Activated CD4-positive, alpha-beta T cell treated with anti-CD3 and anti-CD28 coated beads for 36 hours (primary cell): ENCODE data around the gene MACF1. TPM values are rescaled to one million over a fixed set of nuclear protein-coding genes. Genes with fewer than 3 reads are reported as not detected.

Source experiments
- ATAC-seq: fragments of 200-7000 bp; cut with Tn5 transposase; one replicate; pipeline ENCODE4 v1.10.0; 2021; ENCODE audit warnings: mild to moderate bottlenecking, moderate library complexity
- CTCF ChIA-PET: fragments of 350-600 bp; sonication (Branson Sonifier 250); formaldehyde crosslinking; loops from one replicate; lab custom pipeline; 2021; ENCODE audit warnings: antibody characterized with exemption; lab: Charles Lee
- POLR2A ChIA-PET: fragments of 350-600 bp; sonication (Branson Sonifier 250); formaldehyde crosslinking; loops from one replicate; lab custom pipeline; 2021; ENCODE audit warnings: antibody characterized with exemption, inconsistent platforms; lab: Charles Lee
- DNase-seq: peaks from one replicate; pipeline ENCODE4 v3.0.0-alpha.2; 2020
- H3K27ac Mint-ChIP-seq: one replicate; pipeline ENCODE4 v1.8.0; 2021; ENCODE audit warnings: mixed read lengths
- H3K27me3 Mint-ChIP-seq: one replicate; pipeline ENCODE4 v1.8.0; 2021; ENCODE audit warnings: mixed read lengths
- H3K36me3 Mint-ChIP-seq: one replicate; pipeline ENCODE4 v1.8.0; 2021; ENCODE audit warnings: low read depth, mixed read lengths
- H3K4me1 Mint-ChIP-seq: one replicate; pipeline ENCODE4 v1.8.0; 2021; ENCODE audit warnings: mixed read lengths
- H3K4me3 Mint-ChIP-seq: one replicate; pipeline ENCODE4 v1.8.0; 2021; ENCODE audit warnings: mild to moderate bottlenecking, moderate library complexity, mixed read lengths
- H3K9me3 Mint-ChIP-seq: one replicate; pipeline ENCODE4 v1.8.0; 2021; ENCODE audit warnings: low read depth, mixed read lengths
- intact Hi-C, 2 experiments: fragments of 100-400 bp; cut with DNase I in 1 of 2; cut with micrococcal nuclease in 1 of 2; formaldehyde crosslinking; loops; one replicate each; pipeline versions ENCODE4 v1.14.2 to v1.15.1; 2022 to 2024; cut with DNase I, micrococcal nuclease
- total RNA-seq, 2 experiments: library from RNA; stranded (reverse); gene quantifications; one replicate each; pipeline ENCODE4 v1.2.3, GENCODE V29; 2021

Gene MACF1
- total RNA-seq, 2 experiments from 2014 or later = 192 to 195 TPM

- no peak for DNase-seq
- Mint-ChIP-seq H3K27me3 (no peaks in the 10 kb centered on the region), H3K27ac (no peak overlapping the region), H3K4me1 (peaks cover 80% of the 10 kb centered on the region), H3K4me3 (no peak overlapping the region), H3K36me3 (peaks cover 25% of the 10 kb centered on the region), H3K9me3 (no peaks in the 10 kb centered on the region)
- peak; percentile 67 for ATAC-seq
- intact Hi-C loops = no loop called here
- ChIA-PET POLR2A (interaction anchor here (0.6 kb wide), 1 partner anchor 19 kb away, joined by 4 read pairs; no protein-coding TSS in a partner anchor), CTCF (interaction anchor here (0.6 to 8.0 kb wide), 5 partner anchors 10 to 235 kb away, joined by 3 to 75 read pairs (median 3); no protein-coding TSS in a partner anchor)
Observed at GRCh38 chr1:39394598-39394997, 190.1 kb downstream of the MACF1 start.

DNA sequence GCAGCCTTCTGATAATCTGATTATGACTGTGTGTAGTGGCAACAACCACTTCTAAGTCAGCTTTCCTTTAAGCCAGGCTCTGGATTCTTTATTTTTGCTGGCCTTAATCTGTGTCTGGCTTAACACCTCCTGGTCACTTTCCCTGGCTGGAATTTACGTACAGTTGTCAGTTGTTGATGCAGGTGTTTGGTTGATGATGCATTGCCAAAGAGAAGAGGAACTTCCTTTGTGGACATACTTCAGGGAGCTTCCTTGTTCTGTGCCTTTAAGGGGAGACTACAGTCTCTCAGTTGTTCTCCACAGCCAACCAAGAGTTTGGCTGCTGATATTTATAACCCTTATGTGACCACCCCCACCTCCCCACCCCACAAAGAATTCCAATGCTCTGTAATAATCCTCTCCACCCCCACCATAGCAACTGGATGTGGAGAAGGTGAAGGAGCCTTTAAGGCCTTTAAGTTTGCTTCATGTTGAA, 190.9 kb downstream of the MACF1 start:
- Mint-ChIP-seq H3K27ac (no peak overlapping the region), H3K4me1 (peaks cover 84% of the 10 kb centered on the region), H3K9me3 (no peaks in the 10 kb centered on the region), H3K27me3 (no peaks in the 10 kb centered on the region), H3K4me3 (no peak overlapping the region), H3K36me3 (peaks cover 18% of the 10 kb centered on the region)
- ChIA-PET POLR2A (no interaction called here), CTCF (interaction anchor here (0.7 to 8.0 kb wide), 5 partner anchors 9 to 30 kb away, joined by 3 to 75 read pairs (median 3); no protein-coding TSS in a partner anchor)
- ATAC-seq (no peak), DNase-seq (no peak)
- intact Hi-C loops = no loop called here

DNA sequence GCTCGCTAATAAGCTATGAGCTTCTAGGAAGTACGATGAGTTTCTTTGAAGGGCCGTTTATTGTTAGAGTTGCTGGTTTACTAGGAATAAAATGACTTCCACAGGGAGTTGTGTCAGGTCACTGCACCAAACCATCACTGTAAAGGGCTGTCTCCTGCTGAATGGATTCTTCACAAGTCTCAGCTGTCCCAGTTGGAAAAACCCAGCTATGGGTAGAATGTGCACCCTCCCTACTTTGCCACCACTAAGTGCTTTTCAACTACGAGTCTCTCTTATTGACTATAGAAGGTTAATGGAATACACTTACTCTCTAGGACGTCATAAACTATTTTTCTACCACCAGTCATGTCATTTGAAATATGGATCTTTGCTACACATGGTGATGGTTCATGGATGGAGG, 192.2 kb downstream of the MACF1 start:
- ATAC-seq = no peak
- intact Hi-C loops = no loop called here
- no peaks in the 10 kb centered on the region for H3K27me3 Mint-ChIP-seq
- no peak overlapping the region for H3K27ac Mint-ChIP-seq
- peaks cover 9% of the 10 kb centered on the region for H3K36me3 Mint-ChIP-seq
- no peaks in the 10 kb centered on the region for H3K9me3 Mint-ChIP-seq
- CTCF ChIA-PET = interaction anchor here (8.0 kb wide), 1 partner anchor 14 kb away, joined by 75 read pairs; no protein-coding TSS in a partner anchor
- POLR2A ChIA-PET = interaction anchor here (0.6 kb wide), 1 partner anchor 32 kb away, joined by 3 read pairs; no protein-coding TSS in a partner anchor
- H3K4me1 Mint-ChIP-seq = peaks cover 78% of the 10 kb centered on the region
- H3K4me3 Mint-ChIP-seq = no peak overlapping the region
- no peak for DNase-seq

- CTCF ChIA-PET = interaction anchor here (8.0 kb wide), 1 partner anchor 14 kb away, joined by 75 read pairs; no protein-coding TSS in a partner anchor
- Mint-ChIP-seq H3K4me3 (no peak overlapping the region), H3K9me3 (no peaks in the 10 kb centered on the region), H3K27ac (no peak overlapping the region), H3K4me1 (peaks cover 70% of the 10 kb centered on the region), H3K27me3 (no peaks in the 10 kb centered on the region), H3K36me3 (peaks cover 6% of the 10 kb centered on the region)
- DNase-seq (no peak), ATAC-seq (no peak)
- intact Hi-C loops = no loop called here
- POLR2A ChIA-PET = interaction anchor here (0.6 kb wide), 1 partner anchor 63 kb away, joined by 3 read pairs; no protein-coding TSS in a partner anchor
Observed at GRCh38 chr1:39397487-39397886, 193.0 kb downstream of the MACF1 start.

DNA sequence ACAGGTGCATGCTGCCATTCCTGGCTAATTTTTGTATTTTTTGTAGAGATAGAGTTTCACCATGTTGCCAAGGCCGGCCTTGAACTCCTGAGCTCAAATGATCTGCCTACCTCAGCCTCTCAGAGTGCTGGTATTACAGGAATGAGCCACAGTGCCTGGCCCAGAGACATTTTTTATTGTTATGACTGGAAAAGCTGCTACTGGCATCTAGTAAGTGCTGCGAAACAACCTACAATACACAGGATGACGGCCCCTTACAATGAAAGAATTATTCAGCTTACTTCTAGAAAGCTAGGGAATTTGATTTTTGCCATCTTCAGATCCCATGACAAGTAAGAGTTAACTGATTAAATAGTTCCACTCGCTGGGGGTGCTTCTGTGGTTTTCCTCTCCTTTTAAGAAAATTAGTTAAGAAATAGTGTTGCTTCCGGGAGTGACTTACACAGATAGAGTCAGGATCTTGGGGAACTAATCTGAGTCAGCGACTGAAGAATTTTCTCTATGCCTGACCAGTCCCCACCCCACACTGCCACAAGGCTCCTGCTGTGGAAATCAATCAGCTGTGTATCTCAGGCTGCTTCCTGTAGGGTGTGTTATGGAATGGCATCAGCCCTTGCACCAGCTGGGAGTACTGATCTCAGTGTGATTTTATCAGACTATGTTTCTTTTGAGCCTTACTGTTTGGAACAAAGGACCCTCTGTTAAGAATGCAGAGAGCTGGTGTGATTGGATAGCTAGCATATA, 194.0 kb downstream of the MACF1 start:
- H3K27me3 Mint-ChIP-seq = no peaks in the 10 kb centered on the region
- peaks cover 60% of the 10 kb centered on the region for H3K4me1 Mint-ChIP-seq
- ATAC-seq (peak; percentile 82), DNase-seq (peak; percentile 58)
- ChIA-PET CTCF (interaction anchor here (0.6 to 8.0 kb wide), 7 partner anchors 9 to 259 kb away, joined by 3 to 75 read pairs (median 3); no protein-coding TSS in a partner anchor), POLR2A (interaction anchor here (0.6 to 1.1 kb wide), 3 partner anchors 12 to 367 kb away, joined by 3 read pairs; no protein-coding TSS in a partner anchor)
- peaks cover 3% of the 10 kb centered on the region for H3K36me3 Mint-ChIP-seq
- peak overlapping the region; percentile 34 for H3K4me3 Mint-ChIP-seq
- intact Hi-C loops = loop anchor here (1.0 to 2.0 kb wide), 3 partner anchors 10 to 268 kb away; no protein-coding TSS in a partner anchor
- H3K9me3 Mint-ChIP-seq = no peaks in the 10 kb centered on the region
- H3K27ac Mint-ChIP-seq = peak overlapping the region; percentile 82

DNA sequence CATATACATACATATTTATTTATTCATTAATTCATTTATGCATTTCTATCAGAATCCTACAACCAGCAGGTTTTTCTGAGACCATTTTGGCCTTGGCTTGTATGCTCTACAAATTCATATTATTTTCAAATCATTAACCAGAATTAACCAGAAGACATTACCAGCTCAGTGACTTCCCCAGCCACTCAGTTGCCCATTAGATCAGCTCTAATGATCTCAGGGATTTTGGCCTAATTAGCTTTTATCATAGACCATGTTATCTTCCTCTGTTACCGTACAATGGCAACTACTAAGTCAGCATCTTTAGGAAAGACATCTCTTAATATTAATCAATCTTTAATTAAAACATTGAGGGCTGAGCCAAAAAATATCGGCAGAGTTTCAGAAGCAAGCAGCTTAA, 196.6 kb downstream of the MACF1 start:
- ChIA-PET POLR2A (no interaction called here), CTCF (interaction anchor here (0.6 to 8.0 kb wide), 4 partner anchors 8 to 371 kb away, joined by 3 to 75 read pairs (median 6); no protein-coding TSS in a partner anchor)
- H3K36me3 Mint-ChIP-seq = peaks cover 1% of the 10 kb centered on the region

DNA sequence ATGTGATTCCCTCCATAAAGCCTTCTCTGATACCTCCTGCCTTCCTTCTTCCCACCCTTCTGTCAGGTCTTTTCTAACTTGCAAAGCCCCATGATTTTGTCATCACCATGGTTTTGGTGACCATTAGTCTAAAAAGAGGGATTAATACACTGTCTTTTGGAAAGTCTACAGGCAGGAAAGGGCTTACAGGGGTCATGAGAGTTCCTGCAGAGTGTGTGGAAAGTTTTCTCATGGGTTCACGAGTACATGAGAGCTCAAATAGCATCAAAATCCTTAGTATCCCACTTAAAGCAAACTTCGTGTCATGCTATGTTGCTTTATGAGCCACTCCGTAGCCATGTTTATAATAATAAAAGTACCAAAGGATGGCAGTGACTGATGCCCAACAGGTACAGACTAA, 200.4 kb downstream of the MACF1 start:
- no peak for ATAC-seq
- Mint-ChIP-seq H3K9me3 (no peaks in the 10 kb centered on the region), H3K36me3 (peaks cover 1% of the 10 kb centered on the region), H3K4me1 (peaks cover 37% of the 10 kb centered on the region), H3K27ac (no peak overlapping the region), H3K4me3 (no peak overlapping the region), H3K27me3 (no peaks in the 10 kb centered on the region)
- intact Hi-C loops = loop anchor here in 1 of 2 experiments (5.0 to 10.0 kb wide), 3 partner anchors 533 to 640 kb away; partner anchors contain the start of genes CAP1, MYCBP and RRAGC
- CTCF ChIA-PET = interaction anchor here (0.7 to 1.3 kb wide), 5 partner anchors 10 to 323 kb away, joined by 3 to 5 read pairs (median 3); no protein-coding TSS in a partner anchor
- DNase-seq = no peak
- POLR2A ChIA-PET = no interaction called here

More for the DNA sequence above, 196.6 kb downstream of the MACF1 start:
- DNase-seq = no peak
- Mint-ChIP-seq H3K4me3 (no peak overlapping the region), H3K27me3 (no peaks in the 10 kb centered on the region), H3K9me3 (no peaks in the 10 kb centered on the region), H3K27ac (no peak overlapping the region), H3K4me1 (peaks cover 48% of the 10 kb centered on the region)
- intact Hi-C loops = loop anchor here in 1 of 2 experiments (10.0 kb wide), 1 partner anchor 644 kb away; the partner anchor contains the start of gene CAP1
- ATAC-seq = no peak

GRCh38 chr1:39405358-39405757, 200.9 kb downstream of the MACF1 start:
- Mint-ChIP-seq H3K4me3 (no peak overlapping the region), H3K27ac (no peak overlapping the region), H3K9me3 (no peaks in the 10 kb centered on the region), H3K4me1 (peaks cover 40% of the 10 kb centered on the region), H3K27me3 (no peaks in the 10 kb centered on the region), H3K36me3 (peaks cover 1% of the 10 kb centered on the region)
- ChIA-PET POLR2A (no interaction called here), CTCF (interaction anchor here (1.1 to 1.3 kb wide), 3 partner anchors 10 to 69 kb away, joined by 3 to 5 read pairs (median 4); no protein-coding TSS in a partner anchor)
- DNase-seq = no peak
- intact Hi-C loops = loop anchor here in 1 of 2 experiments (5.0 to 10.0 kb wide), 3 partner anchors 533 to 639 kb away; partner anchors contain the start of genes CAP1, MYCBP and RRAGC
- ATAC-seq = no peak

DNA sequence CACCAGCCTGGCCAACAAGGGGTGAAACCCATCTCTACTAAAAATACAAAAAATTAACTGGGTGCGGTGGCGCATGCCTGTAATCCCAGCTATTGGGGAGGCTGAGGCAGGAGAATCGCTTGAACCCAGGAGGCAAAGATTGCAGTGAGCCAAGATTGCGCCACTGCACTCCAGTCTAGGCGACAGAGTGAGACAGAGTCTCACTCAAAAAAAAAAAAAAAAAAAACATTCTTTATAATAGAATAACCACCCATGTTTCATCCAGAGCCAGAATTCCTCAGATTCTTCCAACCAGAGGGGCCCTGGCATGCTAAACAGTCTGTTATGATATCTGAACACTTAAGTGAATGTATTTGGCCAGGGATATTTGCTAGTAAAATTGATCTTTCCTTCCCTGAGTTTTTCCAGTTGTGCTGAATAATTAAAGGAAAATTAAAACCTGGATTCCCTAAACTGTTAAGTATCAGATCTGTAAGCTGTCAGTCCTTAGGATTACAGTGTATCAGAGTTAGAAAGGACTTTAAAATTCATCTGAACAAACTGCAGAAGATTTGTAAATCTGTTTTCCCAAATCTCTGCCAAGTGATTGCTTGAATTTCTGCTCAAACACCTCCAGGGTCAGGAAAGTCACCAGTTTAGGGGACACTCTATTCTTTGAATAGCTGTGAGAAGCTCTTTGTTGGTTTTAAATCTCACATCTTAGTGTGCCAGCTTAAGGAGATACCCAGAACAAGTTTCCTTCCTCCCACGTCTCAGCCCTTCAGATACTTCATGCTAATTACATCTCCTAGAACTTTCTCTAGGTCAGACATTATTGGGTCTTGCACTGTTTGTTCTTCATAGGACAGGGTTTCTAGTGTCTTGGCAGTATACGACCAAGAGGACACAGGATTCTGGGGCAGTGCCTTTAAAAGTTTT, 202.3 kb downstream of the MACF1 start:
- Mint-ChIP-seq H3K4me1 (peaks cover 53% of the 10 kb centered on the region), H3K36me3 (peaks cover 8% of the 10 kb centered on the region)
- POLR2A ChIA-PET = no interaction called here

GRCh38 chr1:39407510-39407895, 203.0 kb downstream of the MACF1 start:
- Mint-ChIP-seq H3K9me3 (no peaks in the 10 kb centered on the region), H3K4me3 (peak overlapping the region; percentile 80), H3K4me1 (peaks cover 60% of the 10 kb centered on the region), H3K36me3 (peaks cover 8% of the 10 kb centered on the region), H3K27ac (no peak overlapping the region), H3K27me3 (no peaks in the 10 kb centered on the region)
- ChIA-PET CTCF (interaction anchor here (0.7 to 1.3 kb wide), 3 partner anchors 9 to 253 kb away, joined by 3 to 4 read pairs (median 3); no protein-coding TSS in a partner anchor), POLR2A (no interaction called here)
- intact Hi-C loops = loop anchor here in 1 of 2 experiments (5.0 to 10.0 kb wide), 3 partner anchors 535 to 637 kb away; partner anchors contain the start of genes CAP1, MYCBP and RRAGC
- DNase-seq (no peak), ATAC-seq (no peak)

More for the DNA sequence above, 202.3 kb downstream of the MACF1 start:
- ATAC-seq = no peak
- intact Hi-C loops = loop anchor here in 1 of 2 experiments (5.0 to 10.0 kb wide), 3 partner anchors 534 to 638 kb away; partner anchors contain the start of genes CAP1, MYCBP and RRAGC
- Mint-ChIP-seq H3K27me3 (no peaks in the 10 kb centered on the region), H3K4me3 (no peak overlapping the region), H3K9me3 (no peaks in the 10 kb centered on the region), H3K27ac (no peak overlapping the region)
- CTCF ChIA-PET = interaction anchor here (0.7 to 1.3 kb wide), 4 partner anchors 8 to 253 kb away, joined by 3 to 4 read pairs (median 3); no protein-coding TSS in a partner anchor
- no peak for DNase-seq
